Loucy (cell line): ENCODE data around the gene RFT1.

Source experiments
- H2AFZ ChIP-seq: fragments of 200-600 bp; sonication (generic); 2 replicates; pipeline ENCODE4 v1.6.0; 2016; ENCODE audit warnings: antibody characterized with exemption, mild to moderate bottlenecking, low read length, moderate library complexity
- H3F3A ChIP-seq: fragments of 200-600 bp; 2 replicates; pipeline ENCODE4 v1.6.0; 2016; ENCODE audit warnings: antibody characterized with exemption, low read depth, mild to moderate bottlenecking
- H3K27me3 ChIP-seq: fragments of 200-600 bp; sonication (generic); 2 replicates; pipeline ENCODE4 v1.6.1; 2014; ENCODE audit warnings: low read length, mild to moderate bottlenecking; ENCODE audit not compliant: insufficient read depth, poor library complexity, severe bottlenecking
- H3K36me3 ChIP-seq: fragments of 200-600 bp; sonication (generic); 2 replicates; pipeline ENCODE4 v1.6.1; 2016; ENCODE audit warnings: low read length; ENCODE audit not compliant: insufficient read depth
- H3K4me1 ChIP-seq: fragments of 200-600 bp; sonication (generic); 2 replicates; pipeline ENCODE4 v1.5.1; 2014; ENCODE audit warnings: low read length, mild to moderate bottlenecking; ENCODE audit not compliant: insufficient read depth, poor library complexity, severe bottlenecking
- H3K4me2 ChIP-seq: fragments of 200-600 bp; sonication (generic); 2 replicates; pipeline ENCODE4 v1.6.0; 2014; ENCODE audit warnings: antibody characterized with exemption, low read length, low read depth, mild to moderate bottlenecking; ENCODE audit not compliant: poor library complexity, severe bottlenecking
- H3K4me3 ChIP-seq: fragments of 200-600 bp; sonication (generic); 2 replicates; pipeline ENCODE4 v1.5.1; 2014; ENCODE audit warnings: low read length, mild to moderate bottlenecking, mixed read lengths; ENCODE audit not compliant: poor library complexity, severe bottlenecking
- H3K79me2 ChIP-seq: fragments of 200-600 bp; sonication (generic); 2 replicates; pipeline ENCODE4 v1.6.1; 2014; ENCODE audit warnings: low read length; ENCODE audit not compliant: insufficient read depth
- H3K9ac ChIP-seq: fragments of 200-600 bp; sonication (generic); 2 replicates; pipeline ENCODE4 v1.6.0; 2014; ENCODE audit warnings: mild to moderate bottlenecking, low read depth, low read length, moderate library complexity; ENCODE audit not compliant: poor library complexity, severe bottlenecking
- H3K9me2 ChIP-seq: fragments of 200-600 bp; sonication (generic); replicated peaks from 2 replicates; pipeline ENCODE4 v1.6.1; 2016; ENCODE audit warnings: low read depth, low read length, mixed read lengths
- H3K9me3 ChIP-seq: fragments of 200-600 bp; sonication (generic); 2 replicates; pipeline ENCODE4 v1.6.1; 2014; ENCODE audit warnings: mild to moderate bottlenecking, antibody characterized with exemption, low read length, low read depth; ENCODE audit not compliant: insufficient read depth
- H4K20me1 ChIP-seq: fragments of 200-600 bp; sonication (generic); 2 replicates; pipeline ENCODE4 v1.6.0; 2014; ENCODE audit warnings: antibody characterized with exemption, low read length, mild to moderate bottlenecking; ENCODE audit not compliant: insufficient read depth, poor library complexity, severe bottlenecking
- CTCF ChIP-seq: fragments of 200-600 bp; sonication (generic); conservative IDR thresholded peaks from 2 replicates; pipeline ENCODE4 v1.5.1; 2014; ENCODE audit warnings: mild to moderate bottlenecking, antibody characterized with exemption, low read length
- EZH2phosphoT487 ChIP-seq: fragments of 200-600 bp; IDR thresholded peaks from 2 replicates; pipeline ENCODE4 v1.6.1; 2018; ENCODE audit warnings: antibody characterized with exemption, mild to moderate bottlenecking, moderate library complexity, borderline replicate concordance

The RFT1 gene

GRCh38 chr3:53074761-53075742 lies 55.2 kb downstream of the RFT1 start:
- Histone ChIP-seq H3K9me3 (no peaks in the 10 kb centered on the region), H3F3A (no peaks in the 10 kb centered on the region), H3K27me3 (no peaks in the 10 kb centered on the region), H4K20me1 (no peaks in the 10 kb centered on the region), H3K4me1 (peaks cover 10% of the 10 kb centered on the region), H3K79me2 (no peaks in the 10 kb centered on the region), H3K9me2 (no peaks in the 10 kb centered on the region), H3K36me3 (no peaks in the 10 kb centered on the region), H2AFZ (no peak overlapping the region), H3K4me2 (no peak overlapping the region), H3K4me3 (no peak overlapping the region), H3K9ac (no peak overlapping the region)
- TF ChIP-seq EZH2phosphoT487 (no peak), CTCF (no peak)

GRCh38 chr3:53074366-53074696 lies 55.9 kb downstream of the RFT1 start:
- Histone ChIP-seq H4K20me1 (no peaks in the 10 kb centered on the region), H3K36me3 (no peaks in the 10 kb centered on the region), H3K4me2 (no peak overlapping the region), H3F3A (no peaks in the 10 kb centered on the region), H3K9me3 (no peaks in the 10 kb centered on the region), H3K79me2 (no peaks in the 10 kb centered on the region), H3K27me3 (no peaks in the 10 kb centered on the region), H3K4me1 (peaks cover 10% of the 10 kb centered on the region), H3K9me2 (no peaks in the 10 kb centered on the region), H3K9ac (no peak overlapping the region), H3K4me3 (no peak overlapping the region), H2AFZ (no peak overlapping the region)
- TF ChIP-seq EZH2phosphoT487: no peak
- TF ChIP-seq CTCF: no peak

GRCh38 chr3:53073553-53074365 lies 56.5 kb downstream of the RFT1 start:
- H3K4me1 ChIP-seq: peaks cover 10% of the 10 kb centered on the region
- no peaks in the 10 kb centered on the region for H3K79me2 ChIP-seq
- peak overlapping the region; percentile 85 for H3K4me2 ChIP-seq
- peak overlapping the region; percentile 55 for H3K9ac ChIP-seq
- H2AFZ ChIP-seq: 0 out of 2 replicates have a peak overlapping the region, but pooled peaks have one; percentile 97
- H4K20me1 ChIP-seq: no peaks in the 10 kb centered on the region
- H3K9me2 ChIP-seq: no peaks in the 10 kb centered on the region
- H3K4me3 ChIP-seq: peak overlapping the region; percentile 70
- H3K9me3 ChIP-seq: no peaks in the 10 kb centered on the region
- TF ChIP-seq CTCF (no peak), EZH2phosphoT487 (no peak)
- no peaks in the 10 kb centered on the region for H3K36me3 ChIP-seq
- H3F3A ChIP-seq: no peaks in the 10 kb centered on the region
- no peaks in the 10 kb centered on the region for H3K27me3 ChIP-seq
